ENCODE measurements around the gene PRSS27. TPM values are rescaled to one million over a fixed set of nuclear protein-coding genes. Genes with fewer than 3 reads are reported as not detected.

Gene PRSS27
- total RNA-seq, 3 donors from 2014 or later: 1.1 to 2.2 (median 1.4) TPM

- Histone ChIP-seq H3K9me3 (no peaks in the 10 kb centered on the region), H3K4me3 (no peak overlapping the region), H3K36me3 (ENCODE audit: low read depth) (peaks cover 24% of the 10 kb centered on the region), H3K4me1 (ENCODE audit: low read depth) (peaks cover 16% of the 10 kb centered on the region)
- intact Hi-C loops (cut with DNase I, micrococcal nuclease): no loop called here
- ATAC-seq: no peak
- DNase-seq: peak in 1 of 3 donors; percentile 24
- TF ChIP-seq CTCF (IDR thresholded peaks at IDR 0.05): no peak
These were observed 47.2 kb upstream of the PRSS27 start for GRCh38 chr16:2767140-2767731.

DNA sequence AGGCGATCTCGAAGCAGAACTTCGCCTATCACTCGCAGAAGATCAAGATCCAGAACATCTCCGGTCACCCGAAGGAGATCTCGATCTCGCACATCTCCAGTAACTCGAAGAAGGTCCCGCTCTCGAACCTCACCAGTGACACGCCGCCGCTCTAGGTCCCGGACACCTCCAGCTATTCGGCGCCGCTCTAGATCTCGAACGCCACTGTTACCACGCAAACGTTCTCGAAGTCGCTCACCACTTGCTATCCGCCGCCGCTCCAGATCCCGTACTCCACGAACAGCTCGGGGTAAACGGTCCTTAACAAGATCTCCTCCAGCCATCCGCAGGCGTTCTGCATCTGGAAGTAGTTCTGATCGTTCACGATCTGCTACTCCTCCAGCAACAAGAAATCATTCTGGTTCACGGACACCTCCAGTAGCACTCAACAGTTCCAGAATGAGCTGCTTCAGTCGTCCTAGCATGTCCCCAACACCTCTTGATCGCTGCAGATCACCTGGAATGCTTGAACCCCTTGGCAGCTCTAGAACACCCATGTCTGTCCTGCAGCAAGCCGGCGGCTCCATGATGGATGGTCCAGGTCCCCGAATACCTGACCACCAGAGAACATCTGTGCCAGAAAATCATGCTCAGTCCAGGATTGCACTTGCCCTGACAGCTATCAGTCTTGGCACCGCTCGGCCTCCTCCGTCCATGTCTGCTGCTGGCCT, 46.6 kb upstream of the PRSS27 start:
- TF ChIP-seq CTCF (IDR thresholded peaks at IDR 0.05): no peak
- no peak for ATAC-seq

DNA sequence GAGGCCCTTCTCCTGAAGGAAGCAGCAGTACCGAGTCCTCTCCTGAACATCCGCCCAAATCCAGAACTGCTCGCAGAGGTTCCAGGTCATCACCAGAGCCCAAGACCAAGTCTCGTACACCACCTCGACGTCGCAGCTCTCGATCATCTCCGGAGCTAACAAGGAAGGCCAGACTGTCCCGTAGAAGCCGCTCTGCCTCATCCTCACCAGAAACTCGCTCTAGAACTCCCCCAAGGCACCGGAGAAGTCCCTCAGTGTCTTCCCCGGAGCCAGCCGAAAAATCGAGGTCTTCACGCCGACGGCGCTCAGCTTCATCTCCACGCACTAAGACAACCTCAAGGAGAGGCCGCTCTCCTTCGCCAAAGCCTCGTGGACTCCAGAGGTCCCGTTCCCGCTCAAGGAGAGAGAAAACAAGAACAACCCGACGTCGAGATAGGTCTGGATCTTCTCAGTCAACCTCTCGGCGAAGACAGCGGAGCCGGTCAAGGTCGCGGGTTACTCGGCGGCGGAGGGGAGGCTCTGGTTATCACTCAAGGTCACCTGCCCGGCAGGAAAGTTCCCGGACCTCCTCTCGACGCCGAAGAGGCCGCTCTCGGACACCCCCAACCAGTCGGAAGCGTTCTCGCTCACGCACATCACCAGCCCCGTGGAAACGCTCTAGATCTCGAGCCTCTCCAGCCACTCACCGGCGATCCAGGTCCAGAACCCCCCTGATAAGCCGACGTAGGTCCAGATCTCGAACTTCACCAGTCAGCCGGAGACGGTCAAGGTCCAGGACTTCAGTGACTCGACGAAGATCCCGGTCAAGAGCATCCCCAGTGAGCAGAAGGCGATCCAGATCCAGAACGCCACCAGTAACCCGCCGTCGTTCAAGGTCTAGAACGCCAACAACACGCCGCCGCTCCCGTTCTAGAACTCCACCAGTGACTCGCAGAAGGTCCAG, 45.7 kb upstream of the PRSS27 start:
- ATAC-seq (no peak), DNase-seq (peak in 1 of 3 donors; percentile 27)
- Histone ChIP-seq H3K4me3 (no peak overlapping the region), H3K9me3 (no peaks in the 10 kb centered on the region), H3K4me1 (ENCODE audit: low read depth) (peaks cover 16% of the 10 kb centered on the region), H3K36me3 (ENCODE audit: low read depth) (peaks cover 27% of the 10 kb centered on the region)
- no peak for TF ChIP-seq CTCF (IDR thresholded peaks at IDR 0.05)
- intact Hi-C loops (cut with DNase I, micrococcal nuclease): no loop called here

More for the DNA sequence above, 46.6 kb upstream of the PRSS27 start:
- peaks cover 27% of the 10 kb centered on the region for H3K36me3 ChIP-seq (ENCODE audit: low read depth)
- peaks cover 16% of the 10 kb centered on the region for H3K4me1 ChIP-seq (ENCODE audit: low read depth)
- no peaks in the 10 kb centered on the region for H3K9me3 ChIP-seq
- intact Hi-C loops (cut with DNase I, micrococcal nuclease): no loop called here
- DNase-seq: peak in 1 of 3 donors; percentile 18
- no peak overlapping the region for H3K4me3 ChIP-seq

- no peak for TF ChIP-seq CTCF (IDR thresholded peaks at IDR 0.05)
- Histone ChIP-seq H3K9me3 (no peaks in the 10 kb centered on the region), H3K4me1 (ENCODE audit: low read depth) (peaks cover 12% of the 10 kb centered on the region), H3K4me3 (no peak overlapping the region), H3K36me3 (ENCODE audit: low read depth) (peaks cover 32% of the 10 kb centered on the region)
- DNase-seq (peak in 1 of 3 donors; percentile 3), ATAC-seq (no peak)
- intact Hi-C loops (cut with DNase I, micrococcal nuclease): no loop called here
These were observed 44.7 kb upstream of the PRSS27 start for GRCh38 chr16:2764718-2765117.

DNA sequence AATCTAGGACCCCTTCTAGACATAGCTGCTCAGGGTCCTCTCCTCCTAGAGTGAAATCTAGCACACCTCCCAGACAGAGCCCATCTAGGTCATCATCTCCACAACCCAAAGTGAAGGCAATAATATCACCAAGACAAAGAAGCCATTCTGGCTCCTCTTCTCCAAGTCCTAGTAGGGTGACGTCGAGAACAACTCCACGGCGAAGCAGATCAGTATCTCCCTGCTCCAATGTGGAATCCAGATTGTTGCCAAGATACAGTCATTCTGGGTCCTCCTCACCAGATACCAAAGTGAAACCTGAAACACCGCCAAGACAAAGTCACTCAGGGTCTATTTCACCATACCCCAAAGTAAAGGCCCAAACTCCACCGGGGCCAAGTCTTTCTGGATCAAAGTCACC, 43.1 kb upstream of the PRSS27 start:
- H3K4me1 ChIP-seq (ENCODE audit: low read depth): peaks cover 5% of the 10 kb centered on the region
- peak in 1 of 3 donors; percentile 9 for DNase-seq
- H3K36me3 ChIP-seq (ENCODE audit: low read depth): peaks cover 43% of the 10 kb centered on the region
- ATAC-seq: no peak
- no peaks in the 10 kb centered on the region for H3K9me3 ChIP-seq
- intact Hi-C loops (cut with DNase I, micrococcal nuclease): no loop called here
- TF ChIP-seq CTCF (IDR thresholded peaks at IDR 0.05): no peak
- H3K4me3 ChIP-seq: no peak overlapping the region
